Spleen (tissue), 7 donors: ENCODE results near the gene TNS1.

ENCODE experiments used
- POLR2A ChIP-seq, 3 donors: fragments of 450-650 bp; IDR thresholded peaks; one replicate each; pipeline ENCODE4 v1.5.1; 2017; ENCODE audit warnings: antibody characterized with exemption in 3 of 3, mild to moderate bottlenecking in 1 of 3
- POLR2AphosphoS5 ChIP-seq, 3 donors: sonication (generic); formaldehyde crosslinking; IDR thresholded peaks; one replicate each; pipeline ENCODE4 v1.5.1; 2017; ENCODE audit warnings: antibody characterized with exemption in 3 of 3
- TF ChIP-seq, protein P1 (sequence below), 11 experiments: fragments of 200-600 bp in 7 of 11; fragments of 450-650 bp in 4 of 11; sonication (generic) in 4 of 11; IDR thresholded peaks in 8 of 11; conservative IDR thresholded peaks in 3 of 11; 1 replicate in 7 of 11; 2 replicates in 4 of 11; pipeline versions ENCODE4 v1.4.0 to v1.8.0; 2016 to 2021; ENCODE audit warnings: antibody characterized with exemption in 11 of 11, inconsistent platforms in 4 of 11, mild to moderate bottlenecking in 1 of 11
- donor health status: DM: no; HTN: no; CAD: no; lungs with moderate emphysema.
- donor health status: DM: no; HTN: no; CAD: no.
- donor health status: DM: no; HTN: no; CAD: no.

DNA sequence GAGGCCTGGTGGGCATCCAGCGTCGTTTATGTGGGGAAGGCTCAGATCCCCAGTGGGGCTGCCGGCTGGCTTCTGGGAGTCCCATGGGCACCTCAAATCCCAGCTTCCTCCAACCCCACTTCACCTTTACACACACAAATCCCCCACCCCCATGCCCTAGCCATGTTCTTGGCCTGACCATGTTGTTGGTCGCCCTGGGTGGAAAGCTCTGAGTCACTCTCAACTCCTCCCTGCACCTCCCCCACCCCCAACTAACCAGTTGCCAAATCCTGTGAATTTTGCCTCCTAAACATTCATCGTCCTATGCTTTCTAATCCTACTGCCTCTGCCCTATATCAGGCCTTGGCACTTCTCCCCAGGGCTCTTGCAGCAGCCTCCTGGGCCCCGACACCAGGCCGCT is 6.4 kb downstream of the TNS1 start:
- TF ChIP-seq POLR2AphosphoS5 (IDR thresholded peaks at IDR 0.05) (no peak), POLR2A (IDR thresholded peaks at IDR 0.05) (no peak)
- TF ChIP-seq, protein P1, sequence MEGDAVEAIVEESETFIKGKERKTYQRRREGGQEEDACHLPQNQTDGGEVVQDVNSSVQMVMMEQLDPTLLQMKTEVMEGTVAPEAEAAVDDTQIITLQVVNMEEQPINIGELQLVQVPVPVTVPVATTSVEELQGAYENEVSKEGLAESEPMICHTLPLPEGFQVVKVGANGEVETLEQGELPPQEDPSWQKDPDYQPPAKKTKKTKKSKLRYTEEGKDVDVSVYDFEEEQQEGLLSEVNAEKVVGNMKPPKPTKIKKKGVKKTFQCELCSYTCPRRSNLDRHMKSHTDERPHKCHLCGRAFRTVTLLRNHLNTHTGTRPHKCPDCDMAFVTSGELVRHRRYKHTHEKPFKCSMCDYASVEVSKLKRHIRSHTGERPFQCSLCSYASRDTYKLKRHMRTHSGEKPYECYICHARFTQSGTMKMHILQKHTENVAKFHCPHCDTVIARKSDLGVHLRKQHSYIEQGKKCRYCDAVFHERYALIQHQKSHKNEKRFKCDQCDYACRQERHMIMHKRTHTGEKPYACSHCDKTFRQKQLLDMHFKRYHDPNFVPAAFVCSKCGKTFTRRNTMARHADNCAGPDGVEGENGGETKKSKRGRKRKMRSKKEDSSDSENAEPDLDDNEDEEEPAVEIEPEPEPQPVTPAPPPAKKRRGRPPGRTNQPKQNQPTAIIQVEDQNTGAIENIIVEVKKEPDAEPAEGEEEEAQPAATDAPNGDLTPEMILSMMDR (IDR thresholded peaks at IDR 0.05 in 8 of 11, conservative IDR thresholded peaks at IDR 0.05 in 3 of 11): no peak
